Endothelial cell of umbilical vein (primary cell): ENCODE results near the gene ROCK2.

Experiments
- CTCF ChIP-seq, 2 donors: IDR thresholded peaks; 1 replicate in 1 of 2; 2 replicates in 1 of 2; pipeline ENCODE4 v1.5.1; 2011; ENCODE audit warnings: low read length in 2 of 2, mild to moderate bottlenecking in 2 of 2, moderate library complexity in 2 of 2, control low read depth in 1 of 2, inconsistent platforms in 1 of 2, low read depth in 1 of 2; ENCODE audit not compliant: insufficient read depth in 1 of 2; ENCODE audit errors: extremely low read depth in 1 of 2
- EZH2 ChIP-seq: IDR thresholded peaks from 2 replicates; pipeline ENCODE4 v1.6.1; 2012; ENCODE audit warnings: borderline replicate concordance, low read depth, mild to moderate bottlenecking, moderate library complexity, low read length, inconsistent platforms; ENCODE audit not compliant: severe bottlenecking
- FOS ChIP-seq: IDR thresholded peaks from 2 replicates; pipeline ENCODE4 v1.6.1; 2011; ENCODE audit warnings: mild to moderate bottlenecking, low read length, moderate library complexity, borderline replicate concordance; ENCODE audit not compliant: insufficient read depth
- GATA2 ChIP-seq: IDR thresholded peaks from 2 replicates; pipeline ENCODE4 v1.7.0; 2011; ENCODE audit warnings: low read depth, mild to moderate bottlenecking, moderate library complexity, mixed read lengths, low read length; ENCODE audit not compliant: insufficient read length, insufficient read depth
- JUN ChIP-seq: IDR thresholded peaks from 2 replicates; pipeline ENCODE4 v1.6.1; 2011; ENCODE audit warnings: borderline replicate concordance, low read depth; ENCODE audit not compliant: insufficient read length, insufficient read depth
- MAX ChIP-seq: IDR thresholded peaks from 2 replicates; pipeline ENCODE4 v1.6.1; 2011; ENCODE audit not compliant: insufficient read depth, insufficient read length
- MYC ChIP-seq: IDR thresholded peaks from one replicate; pipeline ENCODE4 v1.6.1; 2011; ENCODE audit warnings: mild to moderate bottlenecking, low read depth, low read length
- POLR2A ChIP-seq: IDR thresholded peaks from 2 replicates; pipeline ENCODE4 v1.6.1; 2012; ENCODE audit warnings: low read depth, mild to moderate bottlenecking, control low read depth, low read length
- POLR2AphosphoS5 ChIP-seq: IDR thresholded peaks from 2 replicates; pipeline ENCODE4 v1.6.1; 2012; ENCODE audit warnings: low read depth, mild to moderate bottlenecking, control low read depth, low read length, moderate library complexity; ENCODE audit not compliant: insufficient read depth

GRCh38 chr2:11157731-11158130, 186.7 kb downstream of the ROCK2 start:
- no peak for TF ChIP-seq POLR2A
- no peak for TF ChIP-seq CTCF (IDR thresholded peaks at IDR 0.05; ENCODE audit: extremely low read depth in 1 of 2, insufficient read depth in 1 of 2, low read depth in 1 of 2, low read length in 2 of 2)
- no peak for TF ChIP-seq MAX
- no peak for TF ChIP-seq EZH2
- TF ChIP-seq POLR2AphosphoS5 = no peak
- no peak for TF ChIP-seq FOS
- no peak for TF ChIP-seq MYC
- TF ChIP-seq JUN = no peak
- TF ChIP-seq GATA2 = no peak
